Hepatocyte (in vitro differentiated cells): ENCODE results near the gene TCEA3.

Experiments
- CTCF ChIP-seq: fragments of 200-600 bp; sonication (generic); IDR thresholded peaks from 2 replicates; pipeline ENCODE4 v1.5.1; 2016; ENCODE audit warnings: antibody characterized with exemption, mild to moderate bottlenecking; ENCODE audit not compliant: poor library complexity
- EZH2 ChIP-seq: fragments of 200-600 bp; sonication (generic); IDR thresholded peaks from 2 replicates; pipeline ENCODE4 v1.6.1; 2016; ENCODE audit warnings: antibody characterized with exemption, mild to moderate bottlenecking, borderline replicate concordance
- EZH2phosphoT487 ChIP-seq: fragments of 200-600 bp; sonication (generic); IDR thresholded peaks from one replicate; pipeline ENCODE4 v1.6.1; 2018; ENCODE audit warnings: antibody characterized with exemption, mild to moderate bottlenecking, low read depth, moderate library complexity; ENCODE audit not compliant: unreplicated experiment, severe bottlenecking

GRCh38 chr1:23344987-23345472 lies 79.5 kb downstream of the TCEA3 start:
- TF ChIP-seq CTCF (no peak), EZH2phosphoT487 (no peak), EZH2 (no peak)
